B cell (primary cell): ENCODE measurements around the gene SLC12A6. TPM values are rescaled to one million over a fixed set of nuclear protein-coding genes. Genes with fewer than 3 reads are reported as not detected.

Experiments
- ATAC-seq: fragments of 200-7000 bp; cut with Tn5 transposase; one replicate; pipeline ENCODE4 v1.10.0; 2021; ENCODE audit warnings: low read depth, mild to moderate bottlenecking, moderate number of reproducible peaks, moderate library complexity
- CTCF ChIA-PET: fragments of 350-600 bp; sonication (Branson Sonifier 250); formaldehyde crosslinking; loops from one replicate; lab custom pipeline; 2021; ENCODE audit warnings: antibody characterized with exemption, inconsistent platforms; lab: Charles Lee
- POLR2A ChIA-PET: fragments of 350-600 bp; sonication (Branson Sonifier 250); formaldehyde crosslinking; loops from one replicate; lab custom pipeline; 2021; ENCODE audit warnings: antibody characterized with exemption; lab: Charles Lee
- DNase-seq: peaks from one replicate; pipeline ENCODE4 v3.0.0; 2013
- H2AFZ ChIP-seq: 2 replicates; pipeline ENCODE4 v1.6.1; 2012; ENCODE audit warnings: mild to moderate bottlenecking, low read depth, low read length; ENCODE audit not compliant: insufficient read depth, poor library complexity, severe bottlenecking
- H3K27ac ChIP-seq, 2 donors: 1 replicate in 1 of 2; 2 replicates in 1 of 2; pipeline ENCODE4 v1.5.1; 2012 to 2013; ENCODE audit warnings: low read length in 2 of 2, mild to moderate bottlenecking in 2 of 2, moderate library complexity in 1 of 2
- H3K27me3 ChIP-seq, 4 experiments: fragments of 200-600 bp in 1 of 4; sonication (generic) in 1 of 4; replicated peaks in 1 of 4; 1 replicate in 2 of 4; 2 replicates in 2 of 4; pipeline versions ENCODE4 v1.6.1 to v1.7.0; 2013 to 2016; ENCODE audit warnings: low read length in 3 of 4, mild to moderate bottlenecking in 2 of 4, mixed read lengths in 1 of 4, moderate library complexity in 1 of 4; ENCODE audit not compliant: insufficient read depth in 4 of 4, control insufficient read depth in 3 of 4; ENCODE audit errors: control extremely low read depth in 1 of 4
- H3K36me3 ChIP-seq, 2 experiments: replicated peaks in 1 of 2; 1 replicate in 1 of 2; 2 replicates in 1 of 2; pipeline versions ENCODE4 v1.6.1 to v1.7.1; 2013; ENCODE audit warnings: low read length in 1 of 2; ENCODE audit not compliant: insufficient read depth in 2 of 2, control insufficient read depth in 1 of 2; ENCODE audit errors: control extremely low read depth in 1 of 2, extremely low read depth in 1 of 2
- H3K4me1 ChIP-seq, 2 donors: fragments of 200-600 bp in 1 of 2; sonication (generic) in 1 of 2; 1 replicate in 1 of 2; 2 replicates in 1 of 2; pipeline versions ENCODE4 v1.5.1 to v1.6.1; 2013 to 2017; ENCODE audit warnings: low read length in 2 of 2; ENCODE audit not compliant: control insufficient read depth in 2 of 2, insufficient read depth in 2 of 2
- H3K4me2 ChIP-seq: replicated peaks from 2 replicates; pipeline ENCODE3; 2012; ENCODE audit warnings: mild to moderate bottlenecking, low read depth, low read length; ENCODE audit not compliant: poor library complexity, severe bottlenecking
- H3K4me3 ChIP-seq, 5 experiments: fragments of 200-600 bp in 1 of 5; sonication (generic) in 1 of 5; 1 replicate in 3 of 5; 2 replicates in 2 of 5; pipeline versions ENCODE4 v1.5.1 to v1.7.0; 2011 to 2016; ENCODE audit warnings: low read length in 4 of 5, mild to moderate bottlenecking in 4 of 5, low read depth in 2 of 5, control low read depth in 1 of 5, moderate library complexity in 1 of 5; ENCODE audit not compliant: insufficient read depth in 1 of 5; ENCODE audit errors: control extremely low read depth in 1 of 5, extremely low read depth in 1 of 5
- H3K79me2 ChIP-seq: fragments of 200-600 bp; sonication (generic); one replicate; pipeline ENCODE4 v1.6.0; 2016; ENCODE audit warnings: low read length; ENCODE audit not compliant: control insufficient read depth, insufficient read depth
- H3K9ac ChIP-seq: fragments of 200-600 bp; sonication (generic); 2 replicates; pipeline ENCODE4 v1.6.1; 2017; ENCODE audit warnings: mild to moderate bottlenecking, low read length, moderate library complexity
- H3K9me3 ChIP-seq, 3 donors: one replicate each; pipeline versions ENCODE4 v1.6.1 to v1.7.1; 2013; ENCODE audit warnings: low read length in 2 of 3; ENCODE audit not compliant: control insufficient read depth in 2 of 3, insufficient read depth in 1 of 3; ENCODE audit errors: control extremely low read depth in 1 of 3
- H4K20me1 ChIP-seq: 2 replicates; pipeline ENCODE4 v1.6.0; 2012; ENCODE audit warnings: mild to moderate bottlenecking, low read length; ENCODE audit not compliant: insufficient read depth, control insufficient read depth, poor library complexity, severe bottlenecking
- H3K27ac Mint-ChIP-seq: one replicate; pipeline ENCODE4 v1.8.0; 2021; ENCODE audit warnings: mixed read lengths
- H3K27me3 Mint-ChIP-seq: one replicate; pipeline ENCODE4 v1.8.0; 2021; ENCODE audit warnings: mixed read lengths
- H3K4me1 Mint-ChIP-seq: one replicate; pipeline ENCODE4 v1.8.0; 2021; ENCODE audit warnings: mixed read lengths
- H3K4me3 Mint-ChIP-seq: one replicate; pipeline ENCODE4 v1.8.0; 2021; ENCODE audit warnings: mixed read lengths
- H3K9me3 Mint-ChIP-seq: one replicate; pipeline ENCODE4 v1.8.0; 2022; ENCODE audit warnings: mixed read lengths; ENCODE audit not compliant: insufficient read depth
- CTCF ChIP-seq: fragments of 200-600 bp; IDR thresholded peaks from one replicate; pipeline ENCODE4 v1.8.0; 2022; ENCODE audit warnings: antibody characterized with exemption, mild to moderate bottlenecking
- EZH2 ChIP-seq: IDR thresholded peaks from 2 replicates; pipeline ENCODE4 v1.6.1; 2012; ENCODE audit warnings: borderline replicate concordance, low read depth, mild to moderate bottlenecking, moderate library complexity, low read length; ENCODE audit not compliant: insufficient read depth, poor library complexity, severe bottlenecking
- WGBS: methylation state at CpG from one replicate; pipeline ENCODE4 v1.1.5; 2013; ENCODE audit warnings: missing lambda C conversion rate; ENCODE audit not compliant: insufficient coverage; 5-methylcytosine and 5-hydroxymethylcytosine counted together
- intact Hi-C: fragments of 100-400 bp; cut with micrococcal nuclease; formaldehyde crosslinking; loops from one replicate; pipeline ENCODE4 v1.10.0; 2022
- polyA plus RNA-seq: library from polyadenylated mRNA; depleted of rRNA; stranded (reverse); fragments of >200 nt; gene quantifications from 2 replicates; pipeline ENCODE4 v1.2.3, GENCODE V29; 2012
- total RNA-seq, 2 donors: library from RNA; stranded (reverse); fragments of 120-200 nt in 1 of 2; gene quantifications; 1 replicate in 1 of 2; 2 replicates in 1 of 2; pipeline versions ENCODE4 v1.2.3 to v1.2.4, GENCODE V29; 2013 to 2022

The SLC12A6 gene
- total and polyA plus RNA-seq, 2 donors (not counting 1 experiment from before 2014, with no cell fraction given): 75.8 to 141 TPM

GRCh38 chr15:34370643-34371042 lies 33.1 kb upstream of the SLC12A6 start:
- Histone ChIP-seq H3K27me3 (no peaks in the 10 kb centered on the region), H3K4me3 (no peak overlapping the region), H3K9ac (no peak overlapping the region), H4K20me1 (peaks cover 4% of the 10 kb centered on the region), H3K27ac (no peak overlapping the region), H3K4me1 (peaks cover 14 to 22% of the 10 kb centered on the region in 2 donors), H3K79me2 (peaks cover 7% of the 10 kb centered on the region), H2AFZ (no peak overlapping the region), H3K9me3 (no peaks in the 10 kb centered on the region), H3K4me2 (no peak overlapping the region), H3K36me3 (no peaks in the 10 kb centered on the region)
- H3K27me3 Mint-ChIP-seq: no peaks in the 10 kb centered on the region
- no peak for ATAC-seq
- DNase-seq: no peak
- intact Hi-C loops: no loop called here
- peaks cover 5% of the 10 kb centered on the region for H3K9me3 Mint-ChIP-seq
- ChIA-PET CTCF (no interaction called here), POLR2A (no interaction called here)
- H3K27ac Mint-ChIP-seq: no peak overlapping the region
- TF ChIP-seq EZH2 (no peak), CTCF (no peak)
- H3K4me3 Mint-ChIP-seq: no peak overlapping the region
- WGBS: 75% methylated on average over 2 of the region's 2 CpGs
- peaks cover 32% of the 10 kb centered on the region for H3K4me1 Mint-ChIP-seq

- Mint-ChIP-seq H3K9me3 (peaks cover 5% of the 10 kb centered on the region), H3K27me3 (no peaks in the 10 kb centered on the region), H3K4me1 (peaks cover 37% of the 10 kb centered on the region), H3K27ac (peak overlapping the region; percentile 22), H3K4me3 (peak overlapping the region; percentile 41)
- no CpG with 5 or more reads among the region's 2 CpGs for WGBS
- Histone ChIP-seq H3K27me3 (no peaks in the 10 kb centered on the region), H2AFZ (no peak overlapping the region), H3K4me3 (no peak overlapping the region), H3K4me1 (peaks cover 18 to 27% of the 10 kb centered on the region in 2 donors), H3K9ac (no peak overlapping the region), H4K20me1 (peaks cover 10% of the 10 kb centered on the region), H3K36me3 (no peaks in the 10 kb centered on the region), H3K27ac (no peak overlapping the region), H3K9me3 (no peaks in the 10 kb centered on the region), H3K4me2 (no peak overlapping the region), H3K79me2 (peaks cover 12% of the 10 kb centered on the region)
- no peak for ATAC-seq
- no peak for DNase-seq
- TF ChIP-seq CTCF (no peak), EZH2 (no peak)
- ChIA-PET CTCF (interaction anchor here (3.1 to 5.0 kb wide), 2 partner anchors 129 to 145 kb away, joined by 13 to 129 read pairs; partner anchors contain the start of gene EMC4), POLR2A (no interaction called here)
- intact Hi-C loops: no loop called here
These were observed 32.5 kb upstream of the SLC12A6 start for GRCh38 chr15:34370129-34370528.
